ENCODE data around the gene ANKRD6. TPM values are rescaled to one million over a fixed set of nuclear protein-coding genes. Genes with fewer than 3 reads are reported as not detected.

The ANKRD6 gene
- polyA plus RNA-seq, 4 donors, result 0.89 to 7.9 (median 1.8) TPM

- Histone ChIP-seq H3K36me3 (ENCODE audit: control insufficient read depth in 3 of 3, insufficient read depth in 2 of 3, low read depth in 1 of 3, low read length in 3 of 3) (no peaks in the 10 kb centered on the region), H3K4me1 (ENCODE audit: control insufficient read depth in 3 of 3, insufficient read depth in 2 of 3, low read depth in 1 of 3, low read length in 2 of 3) (no peaks in the 10 kb centered on the region), H3K4me3 (ENCODE audit: low read depth in 1 of 3, low read length in 3 of 3) (no peak overlapping the region), H3K9me3 (ENCODE audit: control insufficient read depth in 2 of 2, insufficient read depth in 1 of 2, low read depth in 1 of 2, low read length in 1 of 2) (no peaks in the 10 kb centered on the region), H3K27ac (ENCODE audit: low read depth in 1 of 3, low read length in 2 of 3) (no peak overlapping the region), H3K27me3 (ENCODE audit: control insufficient read depth in 3 of 3, insufficient read depth in 3 of 3, low read length in 3 of 3) (no peaks in the 10 kb centered on the region)
- no peak for DNase-seq
- FAIRE-seq, result no peak
- 85 to 89% (median 87%) methylated on average over 5 of the region's 5 CpGs for WGBS, 3 donors
Measured at GRCh38 chr6:89536231-89536630, 103.3 kb downstream of the ANKRD6 start.

DNA sequence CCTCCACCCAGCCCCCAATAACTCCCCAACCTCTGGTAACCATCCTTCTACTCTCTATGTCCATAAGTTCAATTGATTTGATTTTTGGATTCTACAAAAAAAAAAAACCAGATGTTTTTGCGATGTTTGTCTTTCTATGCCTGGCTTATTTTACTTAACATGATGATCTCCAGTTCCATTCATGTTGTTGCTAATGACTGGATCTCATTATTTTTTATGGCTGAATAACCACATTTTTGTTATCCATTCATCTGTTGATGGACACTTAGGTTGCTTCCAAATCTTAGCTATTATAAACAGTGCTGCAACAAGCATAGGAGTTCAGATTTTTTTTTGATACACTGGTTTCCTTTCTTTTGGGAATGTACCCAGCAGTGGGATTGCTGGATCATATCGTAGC lies 106.8 kb downstream of the ANKRD6 start:
- no peaks in the 10 kb centered on the region for H3K4me1 ChIP-seq (ENCODE audit: control insufficient read depth in 3 of 3, insufficient read depth in 2 of 3, low read depth in 1 of 3, low read length in 2 of 3)
- FAIRE-seq (no peak), DNase-seq (no peak)
- 86 to 95% (median 88%) methylated on average over 2 of the region's 2 CpGs for WGBS, 3 donors
- no peaks in the 10 kb centered on the region for H3K27me3 ChIP-seq (ENCODE audit: control insufficient read depth in 3 of 3, insufficient read depth in 3 of 3, low read length in 3 of 3)
- H3K36me3 ChIP-seq (ENCODE audit: control insufficient read depth in 3 of 3, insufficient read depth in 2 of 3, low read depth in 1 of 3, low read length in 3 of 3), result no peaks in the 10 kb centered on the region
- H3K9me3 ChIP-seq (ENCODE audit: control insufficient read depth in 2 of 2, insufficient read depth in 1 of 2, low read depth in 1 of 2, low read length in 1 of 2), result no peaks in the 10 kb centered on the region
- H3K4me3 ChIP-seq (ENCODE audit: low read depth in 1 of 3, low read length in 3 of 3), result no peak overlapping the region
- H3K27ac ChIP-seq (ENCODE audit: low read depth in 1 of 3, low read length in 2 of 3), result no peak overlapping the region

GRCh38 chr6:89542081-89542857 lies 109.3 kb downstream of the ANKRD6 start:
- H3K4me1 ChIP-seq (ENCODE audit: control insufficient read depth in 3 of 3, insufficient read depth in 2 of 3, low read depth in 1 of 3, low read length in 2 of 3), result no peaks in the 10 kb centered on the region
- DNase-seq, result no peak
- no peak for FAIRE-seq
- H3K36me3 ChIP-seq (ENCODE audit: control insufficient read depth in 3 of 3, insufficient read depth in 2 of 3, low read depth in 1 of 3, low read length in 3 of 3), result no peaks in the 10 kb centered on the region
- no peaks in the 10 kb centered on the region for H3K9me3 ChIP-seq (ENCODE audit: control insufficient read depth in 2 of 2, insufficient read depth in 1 of 2, low read depth in 1 of 2, low read length in 1 of 2)
- no peaks in the 10 kb centered on the region for H3K27me3 ChIP-seq (ENCODE audit: control insufficient read depth in 3 of 3, insufficient read depth in 3 of 3, low read length in 3 of 3)
- H3K4me3 ChIP-seq (ENCODE audit: low read depth in 1 of 3, low read length in 3 of 3), result no peak overlapping the region
- 57 to 73% (median 68%) methylated on average over 12 of the region's 12 CpGs for WGBS, 3 donors
- H3K27ac ChIP-seq (ENCODE audit: low read depth in 1 of 3, low read length in 2 of 3), result no peak overlapping the region

DNA sequence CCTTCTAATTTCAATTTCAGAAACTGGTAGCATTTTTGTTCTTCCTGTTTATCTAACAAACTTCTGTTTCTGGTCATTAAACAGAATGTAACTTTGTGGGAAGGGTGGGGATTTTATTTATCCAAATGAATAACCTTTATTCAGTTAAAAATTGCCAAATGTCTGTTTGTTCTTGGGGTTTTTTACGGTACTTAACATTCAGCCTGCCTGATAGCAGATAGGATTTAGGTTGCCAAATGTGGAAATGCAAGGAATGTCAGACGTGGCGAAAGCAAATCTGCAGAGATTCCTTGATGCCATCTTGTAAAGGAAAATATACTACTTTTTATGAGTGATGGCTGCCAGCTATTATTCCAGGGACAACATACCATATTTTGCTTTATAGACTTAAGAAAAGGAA lies 109.9 kb downstream of the ANKRD6 start:
- no peak overlapping the region for H3K4me3 ChIP-seq (ENCODE audit: low read depth in 1 of 3, low read length in 3 of 3)
- FAIRE-seq (no peak), DNase-seq (no peak)
- H3K27ac ChIP-seq (ENCODE audit: low read depth in 1 of 3, low read length in 2 of 3), result no peak overlapping the region
- WGBS, 3 donors, result 38 to 55% (median 52%) methylated on average over 3 of the region's 3 CpGs
- no peaks in the 10 kb centered on the region for H3K4me1 ChIP-seq (ENCODE audit: control insufficient read depth in 3 of 3, insufficient read depth in 2 of 3, low read depth in 1 of 3, low read length in 2 of 3)
- no peaks in the 10 kb centered on the region for H3K36me3 ChIP-seq (ENCODE audit: control insufficient read depth in 3 of 3, insufficient read depth in 2 of 3, low read depth in 1 of 3, low read length in 3 of 3)
- H3K9me3 ChIP-seq (ENCODE audit: control insufficient read depth in 2 of 2, insufficient read depth in 1 of 2, low read depth in 1 of 2, low read length in 1 of 2), result no peaks in the 10 kb centered on the region
- no peaks in the 10 kb centered on the region for H3K27me3 ChIP-seq (ENCODE audit: control insufficient read depth in 3 of 3, insufficient read depth in 3 of 3, low read length in 3 of 3)

- FAIRE-seq (no peak), DNase-seq (no peak)
- H3K27me3 ChIP-seq (ENCODE audit: control insufficient read depth in 3 of 3, insufficient read depth in 3 of 3, low read length in 3 of 3), result no peaks in the 10 kb centered on the region
- H3K4me3 ChIP-seq (ENCODE audit: low read depth in 1 of 3, low read length in 3 of 3), result no peak overlapping the region
- no peaks in the 10 kb centered on the region for H3K36me3 ChIP-seq (ENCODE audit: control insufficient read depth in 3 of 3, insufficient read depth in 2 of 3, low read depth in 1 of 3, low read length in 3 of 3)
- H3K4me1 ChIP-seq (ENCODE audit: control insufficient read depth in 3 of 3, insufficient read depth in 2 of 3, low read depth in 1 of 3, low read length in 2 of 3), result no peaks in the 10 kb centered on the region
- H3K9me3 ChIP-seq (ENCODE audit: control insufficient read depth in 2 of 2, insufficient read depth in 1 of 2, low read depth in 1 of 2, low read length in 1 of 2), result no peaks in the 10 kb centered on the region
- 77 to 83% (median 80%) methylated on average over 5 of the region's 5 CpGs for WGBS, 3 donors
- H3K27ac ChIP-seq (ENCODE audit: low read depth in 1 of 3, low read length in 2 of 3), result no peak overlapping the region
Measured at GRCh38 chr6:89547281-89547680, 114.3 kb downstream of the ANKRD6 start.

- WGBS, 3 donors, result 82 to 83% (median 83%) methylated on average over 5 of the region's 5 CpGs
- Histone ChIP-seq H3K36me3 (ENCODE audit: control insufficient read depth in 3 of 3, insufficient read depth in 2 of 3, low read depth in 1 of 3, low read length in 3 of 3) (no peaks in the 10 kb centered on the region), H3K4me1 (ENCODE audit: control insufficient read depth in 3 of 3, insufficient read depth in 2 of 3, low read depth in 1 of 3, low read length in 2 of 3) (no peaks in the 10 kb centered on the region), H3K27me3 (ENCODE audit: control insufficient read depth in 3 of 3, insufficient read depth in 3 of 3, low read length in 3 of 3) (no peaks in the 10 kb centered on the region), H3K4me3 (ENCODE audit: low read depth in 1 of 3, low read length in 3 of 3) (no peak overlapping the region), H3K27ac (ENCODE audit: low read depth in 1 of 3, low read length in 2 of 3) (no peak overlapping the region), H3K9me3 (ENCODE audit: control insufficient read depth in 2 of 2, insufficient read depth in 1 of 2, low read depth in 1 of 2, low read length in 1 of 2) (peaks cover 0 to 4% of the 10 kb centered on the region in 2 donors)
- FAIRE-seq, result no peak
- no peak for DNase-seq
Measured at GRCh38 chr6:89553431-89553830, 120.5 kb downstream of the ANKRD6 start.

GRCh38 chr6:89554106-89554505 lies 121.2 kb downstream of the ANKRD6 start:
- DNase-seq, result no peak
- H3K36me3 ChIP-seq (ENCODE audit: control insufficient read depth in 3 of 3, insufficient read depth in 2 of 3, low read depth in 1 of 3, low read length in 3 of 3), result no peaks in the 10 kb centered on the region
- 81 to 90% (median 84%) methylated on average over 5 of the region's 5 CpGs for WGBS, 3 donors
- H3K4me3 ChIP-seq (ENCODE audit: low read depth in 1 of 3, low read length in 3 of 3), result no peak overlapping the region
- no peaks in the 10 kb centered on the region for H3K4me1 ChIP-seq (ENCODE audit: control insufficient read depth in 3 of 3, insufficient read depth in 2 of 3, low read depth in 1 of 3, low read length in 2 of 3)
- H3K27me3 ChIP-seq (ENCODE audit: control insufficient read depth in 3 of 3, insufficient read depth in 3 of 3, low read length in 3 of 3), result no peaks in the 10 kb centered on the region
- FAIRE-seq, result no peak
- no peak overlapping the region for H3K27ac ChIP-seq (ENCODE audit: low read depth in 1 of 3, low read length in 2 of 3)
- H3K9me3 ChIP-seq (ENCODE audit: control insufficient read depth in 2 of 2, insufficient read depth in 1 of 2, low read depth in 1 of 2, low read length in 1 of 2), result peaks cover 0 to 4% of the 10 kb centered on the region in 2 donors

GRCh38 chr6:89555031-89555430 lies 122.1 kb downstream of the ANKRD6 start:
- Histone ChIP-seq H3K27me3 (ENCODE audit: control insufficient read depth in 3 of 3, insufficient read depth in 3 of 3, low read length in 3 of 3) (no peaks in the 10 kb centered on the region), H3K4me1 (ENCODE audit: control insufficient read depth in 3 of 3, insufficient read depth in 2 of 3, low read depth in 1 of 3, low read length in 2 of 3) (no peaks in the 10 kb centered on the region), H3K27ac (ENCODE audit: low read depth in 1 of 3, low read length in 2 of 3) (no peak overlapping the region), H3K9me3 (ENCODE audit: control insufficient read depth in 2 of 2, insufficient read depth in 1 of 2, low read depth in 1 of 2, low read length in 1 of 2) (peaks cover 0 to 4% of the 10 kb centered on the region in 2 donors), H3K36me3 (ENCODE audit: control insufficient read depth in 3 of 3, insufficient read depth in 2 of 3, low read depth in 1 of 3, low read length in 3 of 3) (no peaks in the 10 kb centered on the region), H3K4me3 (ENCODE audit: low read depth in 1 of 3, low read length in 3 of 3) (no peak overlapping the region)
- no peak for DNase-seq
- WGBS, 3 donors, result 56 to 71% (median 67%) methylated on average over 3 to 4 of the region's 4 CpGs
- FAIRE-seq, result no peak

GRCh38 chr6:89555806-89556205 lies 122.9 kb downstream of the ANKRD6 start:
- FAIRE-seq, result no peak
- Histone ChIP-seq H3K27me3 (ENCODE audit: control insufficient read depth in 3 of 3, insufficient read depth in 3 of 3, low read length in 3 of 3) (no peaks in the 10 kb centered on the region), H3K4me1 (ENCODE audit: control insufficient read depth in 3 of 3, insufficient read depth in 2 of 3, low read depth in 1 of 3, low read length in 2 of 3) (no peaks in the 10 kb centered on the region), H3K9me3 (ENCODE audit: control insufficient read depth in 2 of 2, insufficient read depth in 1 of 2, low read depth in 1 of 2, low read length in 1 of 2) (peaks cover 0 to 4% of the 10 kb centered on the region in 2 donors), H3K36me3 (ENCODE audit: control insufficient read depth in 3 of 3, insufficient read depth in 2 of 3, low read depth in 1 of 3, low read length in 3 of 3) (no peaks in the 10 kb centered on the region), H3K4me3 (ENCODE audit: low read depth in 1 of 3, low read length in 3 of 3) (no peak overlapping the region), H3K27ac (ENCODE audit: low read depth in 1 of 3, low read length in 2 of 3) (no peak overlapping the region)
- no peak for DNase-seq
- 34 to 63% (median 60%) methylated on average over 3 of the region's 3 CpGs for WGBS, 3 donors
